Activated T-cell treated with anti-CD3 and anti-CD28 coated beads, Interleukin-2, amount 50 U/mL, for 4 hours (primary cell): ENCODE data around the gene FAM241B. TPM values are rescaled to one million over a fixed set of nuclear protein-coding genes. Genes with fewer than 3 reads are reported as not detected.

Experiments
- ATAC-seq, 2 donors: fragments of 200-7000 bp; cut with Tn5 transposase; one replicate each; pipeline ENCODE4 v1.10.0; 2021
- DNase-seq: peaks from one replicate; pipeline ENCODE4 v3.0.0-alpha.2; 2020
- H3K27me3 Mint-ChIP-seq: one replicate; pipeline ENCODE4 v1.8.0; 2021; ENCODE audit warnings: low read depth, mixed read lengths
- H3K36me3 Mint-ChIP-seq: one replicate; pipeline ENCODE4 v1.8.0; 2022; ENCODE audit warnings: mixed read lengths; ENCODE audit not compliant: insufficient read depth
- H3K4me1 Mint-ChIP-seq: one replicate; pipeline ENCODE4 v1.8.0; 2021; ENCODE audit warnings: low read depth, mixed read lengths
- H3K4me3 Mint-ChIP-seq: one replicate; pipeline ENCODE4 v1.8.0; 2021; ENCODE audit warnings: mild to moderate bottlenecking, moderate library complexity, mixed read lengths
- H3K9me3 Mint-ChIP-seq: one replicate; pipeline ENCODE4 v1.8.0; 2021; ENCODE audit warnings: mixed read lengths
- total RNA-seq, 3 donors: library from RNA; stranded (reverse); gene quantifications; one replicate each; pipeline ENCODE4 v1.2.1, GENCODE V29; 2021

FAM241B gene
- total RNA-seq, 3 donors from 2014 or later: 13.9 to 16.5 (median 15.3) TPM

DNA sequence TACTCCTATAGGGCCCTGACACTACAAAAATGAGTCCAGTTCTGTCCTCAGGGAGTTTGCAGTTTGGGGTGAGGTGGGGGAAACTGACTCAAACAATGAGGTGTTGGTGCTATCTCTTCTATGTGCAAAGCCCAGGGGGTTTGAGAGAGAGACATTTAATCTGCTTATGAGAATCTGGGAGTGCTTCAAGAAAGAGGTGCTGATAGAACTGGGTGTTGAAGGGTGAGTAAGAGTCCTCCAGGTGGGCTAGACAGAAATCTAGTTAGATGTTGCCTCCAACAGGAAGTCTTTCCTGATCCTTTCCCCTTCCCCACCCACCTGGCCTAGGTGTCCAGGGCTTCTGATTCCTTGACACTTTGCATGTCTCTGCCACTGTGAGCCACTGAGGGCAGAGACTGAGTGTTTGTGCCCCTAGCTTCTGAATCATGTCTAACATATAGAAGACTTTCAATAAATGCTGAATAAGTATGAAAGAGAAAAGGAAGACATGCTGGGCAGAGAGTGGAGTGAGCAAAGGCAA, 53.0 kb downstream of the FAM241B start:
- no peaks in the 10 kb centered on the region for H3K9me3 Mint-ChIP-seq

More for the DNA sequence above, 53.0 kb downstream of the FAM241B start:
- ATAC-seq (no peak), DNase-seq (no peak)
- H3K27me3 Mint-ChIP-seq: peaks cover 29% of the 10 kb centered on the region
- no peaks in the 10 kb centered on the region for H3K4me1 Mint-ChIP-seq
- no peak overlapping the region for H3K4me3 Mint-ChIP-seq
- no peaks in the 10 kb centered on the region for H3K36me3 Mint-ChIP-seq

Other genes starting within 250 kb of the FAM241B start
- gene TACR2, start 213.3 kb upstream of the FAM241B start, total RNA-seq: under 1 TPM in 1 of 3 donors, not detected in 2; 0.11 TPM
- gene TSPAN15, start 178.8 kb upstream of the FAM241B start, total RNA-seq: 1 to 10 TPM in 2 of 3 donors, under 1 TPM in 1; 0.86 to 1.8 (median 1.4) TPM
- gene NEUROG3, start 56.8 kb upstream of the FAM241B start, total RNA-seq: not detected
- gene COL13A1, start 171.7 kb downstream of the FAM241B start, total RNA-seq: not detected